IPS-20b (cell line): ENCODE data around the gene SYTL5.

ENCODE experiments used
- H3K27ac ChIP-seq: one replicate; pipeline ENCODE4 v1.5.1; 2013; ENCODE audit warnings: low read length
- H3K27me3 ChIP-seq: 2 replicates; pipeline ENCODE4 v1.6.1; 2013; ENCODE audit warnings: mild to moderate bottlenecking, low read length, inconsistent platforms; ENCODE audit not compliant: insufficient read depth
- H3K36me3 ChIP-seq: 2 replicates; pipeline ENCODE4 v1.6.1; 2013; ENCODE audit warnings: low read depth, mild to moderate bottlenecking, inconsistent platforms, low read length, moderate library complexity; ENCODE audit not compliant: insufficient read depth
- H3K4me1 ChIP-seq: 2 replicates; pipeline ENCODE4 v1.6.1; 2013; ENCODE audit warnings: mild to moderate bottlenecking, control low read depth, inconsistent platforms, low read length, moderate library complexity; ENCODE audit not compliant: insufficient read depth
- H3K4me3 ChIP-seq: 2 replicates; pipeline ENCODE4 v1.5.1; 2013; ENCODE audit warnings: mild to moderate bottlenecking, low read length, inconsistent platforms
- H3K9ac ChIP-seq: 2 replicates; pipeline ENCODE4 v1.6.1; 2013; ENCODE audit warnings: low read depth, mild to moderate bottlenecking, inconsistent platforms, low read length, moderate library complexity
- H3K9me3 ChIP-seq: 2 replicates; pipeline ENCODE4 v1.6.1; 2013; ENCODE audit warnings: mild to moderate bottlenecking, low read depth, low read length, inconsistent platforms; ENCODE audit not compliant: insufficient read depth

Gene SYTL5

DNA sequence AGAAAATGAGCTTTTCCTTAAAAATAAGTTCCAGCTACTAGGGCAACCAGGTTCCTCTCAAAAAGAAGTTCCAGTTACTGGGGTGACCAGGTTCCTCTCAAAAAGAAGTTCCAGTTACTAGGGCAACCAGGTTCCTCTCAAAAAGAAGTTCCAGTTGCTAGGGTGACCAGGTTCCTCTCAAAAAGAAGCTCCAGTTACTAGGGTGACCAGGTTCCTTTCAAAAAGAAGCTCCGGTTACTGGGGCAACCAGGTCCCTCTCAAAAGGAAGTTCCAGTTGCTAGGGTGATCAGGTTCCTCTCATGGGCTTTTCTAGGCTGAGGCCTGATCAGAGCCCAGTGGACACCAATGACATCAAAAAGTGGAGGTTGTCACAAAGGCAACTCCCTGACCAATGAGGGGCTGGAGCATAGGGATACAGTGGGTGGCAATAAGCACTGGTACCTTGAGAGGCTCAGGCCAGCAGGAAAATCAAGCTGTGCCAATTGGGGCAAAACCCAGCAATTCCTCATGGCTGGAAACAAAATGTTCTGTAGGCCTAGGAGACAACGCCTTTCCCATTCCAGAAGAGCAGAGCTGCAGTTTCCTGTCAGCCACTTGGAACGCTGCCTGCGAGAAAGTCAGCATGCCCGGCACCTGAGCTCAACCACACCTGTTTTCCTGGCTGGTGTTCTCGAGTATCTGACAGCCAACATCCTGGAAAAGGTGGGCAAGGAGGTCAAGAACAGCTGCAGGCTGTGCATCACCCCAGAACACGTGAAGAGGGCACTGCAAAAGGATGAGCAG lies 12.3 kb upstream of the SYTL5 start:
- no peak overlapping the region for H3K4me3 ChIP-seq
- H3K27me3 ChIP-seq, result no peaks in the 10 kb centered on the region
- no peaks in the 10 kb centered on the region for H3K4me1 ChIP-seq
- no peaks in the 10 kb centered on the region for H3K36me3 ChIP-seq
- no peak overlapping the region for H3K9ac ChIP-seq
- H3K9me3 ChIP-seq, result no peaks in the 10 kb centered on the region
- H3K27ac ChIP-seq, result no peak overlapping the region

DNA sequence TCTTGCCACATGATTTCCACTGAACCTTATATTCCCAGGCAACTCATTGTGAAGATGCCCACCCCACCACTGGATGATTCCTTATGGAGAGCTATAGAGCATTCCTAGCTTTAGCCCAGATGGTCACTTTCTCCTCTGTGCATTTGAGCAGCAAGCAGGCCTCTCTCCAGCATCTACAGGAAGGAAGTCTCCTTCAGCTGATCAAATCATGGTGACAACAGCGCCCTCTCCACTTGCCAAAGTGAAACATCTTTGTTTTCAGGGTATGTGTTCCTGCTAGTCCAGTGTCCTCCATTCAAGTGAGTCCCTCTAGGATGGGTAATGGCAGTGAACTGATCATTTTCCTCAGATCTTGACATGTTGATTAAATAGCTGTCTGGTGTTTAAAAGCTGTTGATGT lies 10.9 kb upstream of the SYTL5 start:
- no peaks in the 10 kb centered on the region for H3K36me3 ChIP-seq
- H3K27ac ChIP-seq, result no peak overlapping the region
- no peaks in the 10 kb centered on the region for H3K27me3 ChIP-seq
- H3K9ac ChIP-seq, result no peak overlapping the region
- H3K4me1 ChIP-seq, result no peaks in the 10 kb centered on the region
- H3K4me3 ChIP-seq, result no peak overlapping the region
- no peaks in the 10 kb centered on the region for H3K9me3 ChIP-seq

DNA sequence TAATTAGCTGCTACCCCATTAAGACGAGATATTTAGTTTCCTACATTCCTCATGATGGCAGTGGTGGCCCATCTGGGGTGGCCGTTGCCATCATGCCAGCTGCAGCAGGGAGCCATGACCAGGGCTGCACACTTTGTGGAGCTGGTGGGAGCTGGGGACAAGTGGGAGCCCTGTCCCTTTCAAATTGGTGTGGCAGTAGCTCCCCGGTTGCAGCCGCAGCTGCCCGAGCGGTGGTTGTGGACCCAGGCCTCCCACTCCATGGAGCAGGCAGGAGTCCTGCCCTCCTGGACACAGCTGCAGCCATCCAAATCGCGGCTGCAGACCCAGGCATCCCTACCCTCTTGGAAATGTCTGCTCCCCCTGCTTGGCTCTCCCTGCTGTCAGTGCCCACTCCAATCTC lies 9.3 kb upstream of the SYTL5 start:
- H3K9ac ChIP-seq, result no peak overlapping the region
- H3K4me1 ChIP-seq, result no peaks in the 10 kb centered on the region
- H3K4me3 ChIP-seq, result no peak overlapping the region
- no peaks in the 10 kb centered on the region for H3K27me3 ChIP-seq
- H3K27ac ChIP-seq, result no peak overlapping the region
- no peaks in the 10 kb centered on the region for H3K36me3 ChIP-seq
- H3K9me3 ChIP-seq, result no peaks in the 10 kb centered on the region

- no peaks in the 10 kb centered on the region for H3K4me1 ChIP-seq
- no peak overlapping the region for H3K27ac ChIP-seq
- no peaks in the 10 kb centered on the region for H3K36me3 ChIP-seq
Measured at GRCh38 chrX:37998586-37999262, 7.6 kb upstream of the SYTL5 start.

GRCh38 chrX:38000706-38001105 lies 5.6 kb upstream of the SYTL5 start:
- Histone ChIP-seq H3K4me3 (no peak overlapping the region), H3K36me3 (no peaks in the 10 kb centered on the region), H3K4me1 (no peaks in the 10 kb centered on the region), H3K9me3 (no peaks in the 10 kb centered on the region), H3K27me3 (no peaks in the 10 kb centered on the region), H3K27ac (no peak overlapping the region), H3K9ac (no peak overlapping the region)

More at GRCh38 chrX:37998586-37999262, 7.6 kb upstream of the SYTL5 start:
- no peaks in the 10 kb centered on the region for H3K9me3 ChIP-seq
- no peak overlapping the region for H3K9ac ChIP-seq
- no peak overlapping the region for H3K4me3 ChIP-seq
- H3K27me3 ChIP-seq, result no peaks in the 10 kb centered on the region

DNA sequence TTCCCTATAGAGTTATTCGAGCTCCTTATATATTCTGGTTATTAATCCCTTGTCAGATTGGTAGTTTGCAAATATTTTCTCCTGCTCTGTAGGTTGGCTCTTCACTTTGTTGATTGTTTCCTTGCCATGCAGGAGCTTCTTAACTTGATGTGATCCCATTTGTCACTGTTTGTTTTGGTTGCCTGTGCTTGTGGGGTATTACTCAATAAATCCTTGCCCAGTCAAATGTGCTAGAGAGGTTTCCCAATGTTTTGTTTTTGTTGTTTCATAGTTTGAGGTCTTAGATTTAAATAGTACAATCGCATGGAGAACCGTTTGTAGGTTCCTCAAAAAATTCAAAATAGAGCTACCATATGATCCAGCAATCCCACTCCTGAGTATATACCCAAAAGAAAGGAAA lies 2.3 kb upstream of the SYTL5 start:
- Histone ChIP-seq H3K9me3 (no peaks in the 10 kb centered on the region), H3K9ac (no peak overlapping the region), H3K27ac (no peak overlapping the region), H3K27me3 (no peaks in the 10 kb centered on the region), H3K36me3 (no peaks in the 10 kb centered on the region), H3K4me3 (no peak overlapping the region), H3K4me1 (no peaks in the 10 kb centered on the region)

DNA sequence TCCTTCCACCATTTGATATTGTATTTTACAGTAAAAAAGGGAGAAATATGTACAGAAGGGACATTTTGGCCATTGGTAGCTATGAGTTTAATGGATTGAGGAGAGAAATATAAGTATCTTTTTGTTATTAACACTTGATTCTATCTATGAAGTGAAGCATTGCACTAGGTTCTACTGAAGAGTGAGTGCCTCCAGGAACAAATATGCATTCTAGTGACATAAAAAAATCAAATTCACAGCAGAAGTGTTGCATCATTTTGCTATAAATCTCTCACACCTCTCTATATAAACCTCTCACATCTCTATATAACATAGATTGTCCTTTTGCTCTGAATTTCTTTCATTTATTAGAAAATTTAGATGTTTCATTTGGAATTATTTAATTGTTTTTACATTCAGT lies 425 bp downstream of the SYTL5 start:
- H3K27ac ChIP-seq, result no peak overlapping the region
- no peaks in the 10 kb centered on the region for H3K27me3 ChIP-seq
- H3K9me3 ChIP-seq, result no peaks in the 10 kb centered on the region
- H3K4me1 ChIP-seq, result no peaks in the 10 kb centered on the region
- no peaks in the 10 kb centered on the region for H3K36me3 ChIP-seq
- H3K4me3 ChIP-seq, result no peak overlapping the region
- no peak overlapping the region for H3K9ac ChIP-seq

DNA sequence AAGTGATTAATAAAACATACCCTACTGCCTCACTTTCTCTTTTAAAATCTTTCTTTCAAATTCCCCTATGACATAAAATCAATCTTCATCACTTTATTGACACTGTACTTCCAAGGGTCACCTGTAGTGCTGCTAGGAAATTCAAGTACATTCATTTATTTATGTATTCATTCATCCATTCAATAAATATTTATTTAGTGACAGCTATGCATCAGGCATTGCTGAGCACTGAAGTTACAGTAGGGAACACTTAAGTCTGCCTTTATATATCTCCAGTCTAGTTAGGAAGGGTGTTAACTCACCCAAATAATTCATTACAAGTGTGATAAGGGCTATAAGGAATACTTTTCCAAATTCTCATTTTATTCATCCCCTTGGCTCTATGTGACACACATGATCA lies 2.3 kb downstream of the SYTL5 start:
- Histone ChIP-seq H3K4me1 (no peaks in the 10 kb centered on the region), H3K9ac (no peak overlapping the region), H3K9me3 (no peaks in the 10 kb centered on the region), H3K36me3 (no peaks in the 10 kb centered on the region), H3K27me3 (no peaks in the 10 kb centered on the region), H3K27ac (no peak overlapping the region), H3K4me3 (no peak overlapping the region)

GRCh38 chrX:38009641-38010040 lies 3.3 kb downstream of the SYTL5 start:
- Histone ChIP-seq H3K9me3 (no peaks in the 10 kb centered on the region), H3K27ac (no peak overlapping the region), H3K9ac (no peak overlapping the region), H3K4me3 (no peak overlapping the region), H3K4me1 (no peaks in the 10 kb centered on the region), H3K27me3 (no peaks in the 10 kb centered on the region), H3K36me3 (no peaks in the 10 kb centered on the region)

GRCh38 chrX:38018766-38019425 lies 12.5 kb downstream of the SYTL5 start:
- H3K27me3 ChIP-seq, result no peaks in the 10 kb centered on the region
- H3K4me1 ChIP-seq, result no peaks in the 10 kb centered on the region
- no peak overlapping the region for H3K9ac ChIP-seq
- no peaks in the 10 kb centered on the region for H3K9me3 ChIP-seq
- H3K36me3 ChIP-seq, result no peaks in the 10 kb centered on the region
- H3K4me3 ChIP-seq, result no peak overlapping the region
- H3K27ac ChIP-seq, result no peak overlapping the region

DNA sequence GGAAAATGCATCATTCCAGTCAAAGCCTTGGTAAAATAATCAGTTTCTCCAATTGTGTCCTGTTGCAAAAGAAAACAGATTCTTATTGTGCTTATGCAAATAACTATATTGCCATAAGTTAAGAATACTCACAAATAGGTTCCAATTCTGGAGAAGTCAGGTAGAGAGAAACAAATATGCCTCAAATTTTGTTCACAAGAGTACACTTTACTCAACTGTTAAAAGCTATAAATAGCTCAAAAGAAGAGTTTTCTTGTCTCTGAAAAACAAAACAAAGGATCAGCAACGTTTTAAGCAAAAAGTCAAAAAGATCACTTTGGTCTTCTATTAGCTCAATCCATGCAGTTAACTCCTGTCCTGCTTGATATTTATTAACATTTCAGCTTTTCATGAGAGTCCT lies 21.9 kb downstream of the SYTL5 start:
- H3K27ac ChIP-seq, result no peak overlapping the region
- H3K36me3 ChIP-seq, result no peaks in the 10 kb centered on the region
- H3K4me1 ChIP-seq, result no peaks in the 10 kb centered on the region
- no peak overlapping the region for H3K9ac ChIP-seq
- H3K9me3 ChIP-seq, result peaks cover 9% of the 10 kb centered on the region; the same call in 1 of the 2 replicates
- no peak overlapping the region for H3K4me3 ChIP-seq
- H3K27me3 ChIP-seq, result no peaks in the 10 kb centered on the region

DNA sequence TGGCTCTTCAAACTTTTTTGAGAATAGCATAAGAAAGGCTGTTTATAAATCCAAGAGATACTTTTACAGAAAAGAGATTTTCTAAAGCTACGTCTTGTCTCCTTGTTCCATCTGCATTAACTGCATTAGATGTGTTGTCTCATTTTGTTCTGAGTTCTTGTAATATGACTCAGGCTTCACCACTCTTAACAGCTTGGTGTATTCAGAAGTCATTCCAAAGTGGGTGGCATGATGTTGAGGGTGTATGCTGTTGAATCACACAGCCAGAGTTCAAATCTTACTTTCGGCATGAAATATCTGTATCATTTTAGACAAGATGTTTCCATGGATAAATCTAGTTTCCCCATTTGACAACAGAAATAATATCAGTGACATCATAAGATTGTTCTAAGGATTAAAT lies 30.1 kb downstream of the SYTL5 start:
- Histone ChIP-seq H3K9me3 (no peaks in the 10 kb centered on the region), H3K27me3 (no peaks in the 10 kb centered on the region), H3K4me3 (no peak overlapping the region), H3K4me1 (no peaks in the 10 kb centered on the region), H3K36me3 (no peaks in the 10 kb centered on the region), H3K9ac (no peak overlapping the region), H3K27ac (no peak overlapping the region)
